GM12873 (cell line): ENCODE data around the gene TBC1D22B.

Experiments
- TF ChIP-seq, protein P1 (sequence below): IDR thresholded peaks from 2 replicates; pipeline ENCODE4 v1.5.1; 2012; ENCODE audit warnings: low read depth, mild to moderate bottlenecking, moderate library complexity, low read length, control low read depth; ENCODE audit not compliant: insufficient read depth; ENCODE audit errors: missing control alignments

The TBC1D22B gene, protein sequence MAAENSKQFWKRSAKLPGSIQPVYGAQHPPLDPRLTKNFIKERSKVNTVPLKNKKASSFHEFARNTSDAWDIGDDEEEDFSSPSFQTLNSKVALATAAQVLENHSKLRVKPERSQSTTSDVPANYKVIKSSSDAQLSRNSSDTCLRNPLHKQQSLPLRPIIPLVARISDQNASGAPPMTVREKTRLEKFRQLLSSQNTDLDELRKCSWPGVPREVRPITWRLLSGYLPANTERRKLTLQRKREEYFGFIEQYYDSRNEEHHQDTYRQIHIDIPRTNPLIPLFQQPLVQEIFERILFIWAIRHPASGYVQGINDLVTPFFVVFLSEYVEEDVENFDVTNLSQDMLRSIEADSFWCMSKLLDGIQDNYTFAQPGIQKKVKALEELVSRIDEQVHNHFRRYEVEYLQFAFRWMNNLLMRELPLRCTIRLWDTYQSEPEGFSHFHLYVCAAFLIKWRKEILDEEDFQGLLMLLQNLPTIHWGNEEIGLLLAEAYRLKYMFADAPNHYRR

DNA sequence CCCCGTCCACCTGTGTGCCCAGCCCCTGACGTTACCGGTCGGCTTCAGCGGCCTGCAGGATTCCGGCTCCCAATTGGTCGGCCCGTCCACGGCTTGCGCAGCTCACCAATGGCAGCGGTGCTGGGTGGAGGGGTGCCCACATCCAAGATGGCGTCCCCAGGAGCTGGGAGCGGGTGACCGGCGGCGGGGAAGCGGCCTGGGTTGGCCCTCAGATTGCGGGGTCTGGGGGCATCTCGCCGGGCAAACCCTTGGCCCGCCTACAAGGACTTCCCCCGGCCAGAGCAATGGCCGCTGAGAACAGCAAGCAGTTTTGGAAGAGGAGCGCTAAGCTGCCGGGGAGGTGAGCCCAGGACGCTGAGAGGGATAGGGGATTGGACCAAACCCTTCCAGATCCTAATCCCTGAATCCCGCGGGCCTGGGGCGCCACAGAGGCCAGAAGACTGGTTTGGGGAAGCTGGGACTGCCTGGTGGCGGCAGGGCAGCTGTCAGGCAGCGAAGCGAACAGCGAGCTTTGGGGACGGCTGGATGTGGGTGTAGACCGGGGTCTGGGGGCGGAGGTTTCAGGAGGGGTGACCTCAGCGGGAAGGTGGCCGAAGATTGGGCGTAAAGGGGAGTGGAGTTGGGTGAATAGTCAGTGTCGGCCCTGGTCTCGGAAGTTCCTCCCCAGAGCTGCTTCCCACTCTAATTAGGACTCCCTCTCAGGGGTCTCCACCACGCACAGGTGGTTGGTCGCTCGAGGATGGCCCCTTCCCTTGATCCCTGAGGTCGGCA lies at the start of gene TBC1D22B, which contains the start of gene TMEM217:
TSS of gene TBC1D22B (plus strand) at position 139 of the 771 bp plus-strand sequence. CDS start at position 285, 146 bp downstream.
TSS of gene TMEM217 (minus strand) at position 511 of the 771 bp plus-strand sequence. CDS start 39,114 bp downstream, outside the sequence.
- TF ChIP-seq, protein P1, sequence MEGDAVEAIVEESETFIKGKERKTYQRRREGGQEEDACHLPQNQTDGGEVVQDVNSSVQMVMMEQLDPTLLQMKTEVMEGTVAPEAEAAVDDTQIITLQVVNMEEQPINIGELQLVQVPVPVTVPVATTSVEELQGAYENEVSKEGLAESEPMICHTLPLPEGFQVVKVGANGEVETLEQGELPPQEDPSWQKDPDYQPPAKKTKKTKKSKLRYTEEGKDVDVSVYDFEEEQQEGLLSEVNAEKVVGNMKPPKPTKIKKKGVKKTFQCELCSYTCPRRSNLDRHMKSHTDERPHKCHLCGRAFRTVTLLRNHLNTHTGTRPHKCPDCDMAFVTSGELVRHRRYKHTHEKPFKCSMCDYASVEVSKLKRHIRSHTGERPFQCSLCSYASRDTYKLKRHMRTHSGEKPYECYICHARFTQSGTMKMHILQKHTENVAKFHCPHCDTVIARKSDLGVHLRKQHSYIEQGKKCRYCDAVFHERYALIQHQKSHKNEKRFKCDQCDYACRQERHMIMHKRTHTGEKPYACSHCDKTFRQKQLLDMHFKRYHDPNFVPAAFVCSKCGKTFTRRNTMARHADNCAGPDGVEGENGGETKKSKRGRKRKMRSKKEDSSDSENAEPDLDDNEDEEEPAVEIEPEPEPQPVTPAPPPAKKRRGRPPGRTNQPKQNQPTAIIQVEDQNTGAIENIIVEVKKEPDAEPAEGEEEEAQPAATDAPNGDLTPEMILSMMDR, result no peak

DNA sequence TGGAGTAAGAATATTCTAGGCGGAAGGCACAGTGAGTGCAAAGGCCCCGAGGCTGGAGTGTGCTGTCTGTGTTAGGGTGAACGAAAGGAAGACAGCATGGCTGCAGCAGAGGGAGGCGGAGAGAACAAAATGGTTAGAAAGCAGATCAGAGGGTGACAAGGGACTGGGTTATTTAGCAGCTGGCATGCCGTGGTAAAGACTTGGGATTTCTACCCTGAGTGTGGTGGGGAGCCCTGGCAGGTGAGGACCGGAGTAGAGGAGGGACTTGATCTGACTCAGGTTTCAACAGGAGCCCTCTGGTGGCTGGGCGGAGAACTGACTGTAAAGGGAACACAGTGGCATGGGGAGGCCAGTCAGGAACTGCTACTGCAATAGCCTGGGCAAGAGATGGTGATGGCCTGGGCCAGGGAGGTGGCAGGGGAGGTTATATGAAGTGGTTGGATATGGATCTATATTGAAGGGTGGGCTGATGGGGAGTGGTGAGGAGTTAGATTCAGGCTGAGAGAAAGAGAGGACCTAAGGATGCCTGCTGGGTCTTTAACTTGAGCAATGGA lies 49.6 kb upstream of the TBC1D22B start:
- TF ChIP-seq, protein P1, result peak; percentile 94

DNA sequence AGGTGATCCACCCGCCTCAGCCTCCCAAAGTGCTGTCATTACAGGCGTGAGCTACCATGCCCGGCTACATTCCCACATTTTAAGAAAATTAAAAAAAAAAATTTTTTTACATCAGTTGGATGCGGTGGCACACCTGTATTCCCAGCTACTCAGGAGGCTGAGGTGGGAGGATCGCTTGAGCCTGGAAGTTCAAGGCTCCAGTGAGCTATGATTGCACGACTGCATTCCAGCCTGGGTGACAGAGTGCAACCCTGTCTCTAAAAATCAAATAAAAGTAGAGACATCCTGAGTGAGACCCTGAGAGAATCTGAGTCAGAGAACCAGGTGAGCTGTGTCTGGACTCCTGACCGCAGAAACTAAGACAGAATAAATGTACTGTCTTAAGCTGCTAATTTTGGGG lies 48.8 kb upstream of the TBC1D22B start:
- TF ChIP-seq, protein P1, result no peak

DNA sequence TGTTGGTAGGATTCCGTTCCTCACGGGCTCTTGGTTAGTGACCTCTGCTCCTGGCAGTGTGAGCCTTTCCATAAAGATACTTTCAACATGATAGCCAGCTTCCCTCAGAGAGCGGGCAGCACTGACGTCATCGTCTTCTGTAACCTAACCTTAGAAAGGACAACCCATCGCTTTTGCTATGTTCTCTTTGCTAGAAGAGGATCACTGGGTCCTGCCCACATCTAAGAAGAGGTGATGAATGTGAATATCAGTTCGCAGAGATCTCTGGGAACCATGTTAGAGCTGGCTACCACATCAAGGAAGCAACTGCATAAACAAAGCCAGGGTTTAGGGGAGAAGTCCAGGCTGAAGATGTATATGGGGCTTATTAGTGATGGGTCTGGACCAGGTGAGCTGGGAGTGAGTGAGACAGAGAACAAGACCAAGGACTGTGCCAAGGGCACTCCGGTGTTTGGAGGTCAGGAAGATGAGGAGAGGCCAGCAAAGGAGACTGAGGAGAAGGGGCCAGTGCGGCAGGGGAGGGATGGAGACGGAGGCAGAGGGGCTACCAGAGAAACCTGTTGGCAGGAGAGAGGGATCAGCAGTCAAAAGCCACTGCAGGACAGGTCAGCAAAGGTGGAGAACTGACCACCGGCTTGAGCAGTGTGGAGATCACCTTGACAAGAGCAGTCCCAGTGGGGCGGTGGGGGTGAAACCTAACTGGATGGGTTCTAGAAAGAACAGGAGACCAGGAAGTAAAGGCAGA lies 47.9 kb upstream of the TBC1D22B start:
- TF ChIP-seq, protein P1, result no peak

DNA sequence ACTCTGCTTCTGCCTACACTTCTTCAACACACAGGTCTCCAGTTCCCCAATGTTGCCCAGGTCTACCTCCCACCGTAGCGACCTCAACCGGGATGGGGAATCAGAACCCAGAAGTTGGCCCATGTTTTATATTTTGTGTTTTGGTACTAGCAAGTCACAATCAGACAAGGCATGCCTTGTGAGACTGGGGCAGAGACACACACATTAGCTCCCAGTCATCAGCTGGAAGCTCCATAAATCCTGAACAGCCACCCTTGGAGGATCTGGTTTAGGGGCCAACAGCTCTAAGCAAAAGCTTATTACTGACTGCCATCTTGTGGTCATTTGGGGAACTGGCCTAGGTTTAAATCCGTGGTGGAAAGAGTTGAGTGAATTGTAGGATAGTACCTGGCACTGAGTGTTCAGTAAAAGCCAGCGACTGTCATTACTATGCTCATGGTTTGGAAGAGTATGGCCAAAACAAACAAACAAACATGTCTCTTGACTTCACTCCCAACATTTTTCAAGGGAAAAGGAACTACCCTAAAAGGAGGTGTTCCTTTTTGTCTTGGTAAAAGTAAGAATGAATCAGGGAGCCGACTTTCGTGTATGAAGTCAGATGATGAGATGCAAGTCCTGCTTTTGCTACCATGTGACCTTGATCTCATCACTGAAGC lies 47.1 kb upstream of the TBC1D22B start:
- TF ChIP-seq, protein P1, result peak; percentile 90

DNA sequence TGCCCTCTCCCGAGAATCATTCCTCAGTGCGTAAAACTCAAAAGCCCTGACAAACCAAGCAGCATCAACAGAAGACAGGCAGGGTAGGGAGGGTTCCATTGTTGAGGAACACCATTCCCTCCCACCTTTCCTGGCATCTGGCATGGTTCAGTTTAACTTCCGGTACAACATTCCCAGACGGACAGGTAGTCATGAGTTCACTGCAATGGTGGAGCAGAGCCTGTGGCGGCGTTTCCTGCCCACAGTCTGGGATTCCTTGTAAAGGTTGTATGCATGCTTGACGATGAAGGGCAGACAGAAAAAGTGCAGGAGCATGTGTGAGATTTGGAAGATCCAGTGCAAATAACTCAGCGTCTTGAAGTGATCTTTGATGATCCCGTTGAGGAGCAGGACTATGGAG lies 45.3 kb upstream of the TBC1D22B start:
- TF ChIP-seq, protein P1, result no peak
